Activated T-cell treated with anti-CD3 and anti-CD28 coated beads, Interleukin-2, amount 50 U/mL, for 48 hours (primary cell): Measurements from ENCODE around the gene MICAL3.

Experiments
- DNase-seq, 2 experiments: peaks; one replicate each; pipeline ENCODE4 v3.0.0-alpha.2; 2020

MICAL3 gene

DNA sequence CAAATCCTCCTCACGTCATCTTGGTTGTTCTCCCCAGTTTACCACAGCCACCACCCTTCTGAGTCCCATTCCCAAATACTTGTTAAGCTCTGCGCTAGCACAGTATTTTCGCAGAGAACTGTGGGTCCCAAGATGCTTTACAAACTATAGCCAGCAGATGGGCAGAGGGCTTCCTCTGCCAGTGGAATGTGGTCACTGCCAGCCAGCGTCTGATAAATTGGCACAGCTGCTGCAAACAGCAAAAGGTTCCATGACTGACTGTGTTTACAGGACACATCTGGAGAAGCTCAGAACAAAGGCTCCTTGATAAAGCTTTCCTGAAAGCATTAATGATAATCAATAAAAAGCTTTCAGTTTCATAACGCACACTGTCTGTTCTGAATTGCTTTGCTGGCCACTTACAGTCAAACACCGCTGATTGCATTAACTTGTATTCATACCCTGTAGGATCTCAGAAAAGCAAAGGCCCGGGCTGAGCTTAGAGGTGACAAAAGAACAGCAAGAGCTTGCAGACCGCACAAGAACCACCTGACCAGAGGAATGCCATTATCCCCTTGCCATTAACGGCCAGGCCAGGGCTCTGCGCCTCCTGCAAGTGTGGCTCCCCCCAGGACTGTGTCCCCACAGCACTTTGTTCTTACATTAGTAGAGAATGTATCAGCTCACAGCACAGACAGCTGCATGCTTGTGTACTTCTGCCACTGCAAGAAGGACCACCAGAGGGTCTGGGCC, 120.6 kb downstream of the MICAL3 start:
- DNase-seq, result no peak

DNA sequence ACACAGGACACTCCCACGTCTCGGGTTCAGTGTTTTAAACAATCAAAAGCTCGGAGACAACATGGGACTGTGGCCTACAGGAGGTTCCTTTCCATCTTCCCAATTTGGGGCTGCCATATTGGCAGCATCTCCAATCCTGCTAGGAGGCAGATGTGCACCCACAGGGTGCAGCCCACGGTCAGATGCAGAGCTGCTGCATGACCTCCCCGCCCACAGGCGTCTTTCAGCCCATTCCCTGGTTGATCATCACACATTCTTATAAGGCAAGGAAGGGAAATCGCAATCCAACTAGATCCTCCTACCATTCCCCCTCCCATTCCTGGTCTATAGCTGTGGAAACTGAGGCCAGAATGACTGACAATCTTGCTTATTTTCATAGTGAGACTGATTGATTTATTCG, 121.4 kb downstream of the MICAL3 start:
- DNase-seq, result no peak

DNA sequence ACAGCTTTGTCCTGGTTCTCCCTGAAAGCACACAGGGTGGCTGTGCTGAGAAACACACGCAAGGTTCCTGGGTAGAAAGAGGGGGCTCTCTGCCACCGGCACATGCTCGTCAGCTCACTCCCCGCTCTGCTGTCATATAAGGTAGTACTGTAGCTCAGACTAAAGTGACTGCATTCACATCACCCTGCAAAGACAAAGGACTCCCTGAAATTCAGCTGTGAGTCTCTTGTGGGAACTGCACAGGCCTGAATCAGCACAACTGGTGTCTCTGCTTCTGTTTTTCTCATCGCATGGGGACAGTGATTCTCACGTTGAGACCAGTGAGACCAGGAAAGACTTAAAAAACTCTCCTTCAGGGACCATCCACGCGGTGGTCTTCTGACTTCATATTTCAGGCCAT, 126.0 kb downstream of the MICAL3 start:
- no peak for DNase-seq

DNA sequence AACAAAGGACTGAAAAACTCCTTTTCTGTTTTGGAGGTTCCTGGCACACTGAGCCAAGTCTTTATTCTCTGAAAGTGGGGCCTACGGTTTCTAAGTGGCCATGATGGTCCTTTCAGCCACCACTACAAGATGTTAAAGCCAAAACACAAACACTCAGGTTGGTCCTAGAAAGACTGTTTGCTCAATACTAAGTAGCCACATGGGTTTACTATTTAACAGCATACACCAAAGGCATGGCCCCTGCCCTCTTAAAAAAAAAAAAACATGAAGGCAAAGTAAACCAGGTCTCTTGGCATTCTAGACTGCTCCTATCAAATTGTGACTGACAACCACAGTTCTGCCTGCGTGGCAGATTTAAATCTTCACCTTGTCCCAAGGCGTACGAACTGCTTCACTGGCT, 126.5 kb downstream of the MICAL3 start:
- no peak for DNase-seq

DNA sequence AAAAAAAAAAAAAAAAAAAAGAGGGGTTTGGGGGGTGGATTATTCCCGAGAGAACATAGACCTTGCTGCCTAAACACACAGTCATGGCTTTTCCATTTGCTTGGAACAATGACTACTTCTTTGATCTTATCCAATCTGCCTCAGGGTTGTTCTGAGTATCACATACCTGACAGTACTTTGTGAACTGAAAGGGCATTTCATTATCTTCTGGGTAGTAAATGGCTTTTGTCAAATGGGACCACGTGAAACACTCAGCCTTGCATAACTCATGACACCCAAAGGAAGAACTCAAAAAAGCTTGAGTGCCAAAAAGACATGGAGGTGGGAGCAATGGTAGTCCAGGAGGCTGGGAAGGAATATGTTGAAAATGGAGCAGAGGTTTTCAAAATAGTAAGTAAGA, 126.9 kb downstream of the MICAL3 start:
- no peak for DNase-seq

DNA sequence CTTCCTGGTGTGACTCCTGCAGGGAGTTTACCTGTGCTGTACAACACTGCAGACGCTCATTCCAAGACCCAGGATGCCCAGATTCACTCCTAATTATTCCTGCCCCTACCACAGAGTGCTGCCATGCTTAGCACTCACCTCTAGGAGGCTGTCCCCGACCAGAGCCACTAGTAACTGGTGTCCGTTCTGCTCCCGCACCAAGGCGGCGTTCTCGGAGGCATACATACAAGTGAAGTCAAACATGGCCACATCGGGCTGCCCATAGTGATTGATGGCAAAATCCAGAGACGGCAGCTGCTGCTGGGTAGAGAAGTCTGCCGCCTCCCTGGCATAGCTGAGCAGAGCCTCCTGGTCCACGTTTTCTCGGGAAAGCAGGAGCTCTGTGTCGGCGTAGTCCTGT, 127.8 kb downstream of the MICAL3 start:
- no peak for DNase-seq

DNA sequence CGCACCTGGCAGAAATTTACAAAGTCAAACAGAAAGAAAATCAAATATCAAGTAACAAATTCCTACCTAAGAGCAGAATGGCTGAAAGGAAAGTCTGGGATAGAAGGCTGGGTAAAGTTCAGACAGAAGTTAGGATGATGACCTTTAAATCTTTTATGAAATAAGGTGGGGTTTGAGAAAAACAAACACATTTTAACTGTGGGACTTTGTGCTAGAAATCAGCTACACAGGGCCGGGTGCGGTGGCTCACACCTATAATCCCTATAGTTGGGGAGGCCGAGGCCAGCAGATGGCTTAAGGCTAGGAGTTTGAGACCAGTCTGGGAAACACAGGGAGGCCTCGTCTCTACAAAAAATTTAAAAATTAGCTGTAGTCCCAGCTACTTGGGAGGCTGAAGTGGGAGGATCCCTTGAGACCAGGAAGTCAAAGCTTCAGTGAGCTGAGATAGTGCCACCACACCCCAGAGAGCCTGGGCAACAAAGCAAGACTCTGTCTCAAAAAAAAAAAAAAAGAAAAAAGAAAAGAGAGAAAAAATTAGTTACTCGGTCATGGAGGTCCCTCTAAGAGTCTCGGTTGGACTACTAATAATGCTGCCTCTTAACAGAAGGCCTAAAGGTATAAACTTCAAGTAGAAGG, 130.3 kb downstream of the MICAL3 start:
- no peak for DNase-seq

DNA sequence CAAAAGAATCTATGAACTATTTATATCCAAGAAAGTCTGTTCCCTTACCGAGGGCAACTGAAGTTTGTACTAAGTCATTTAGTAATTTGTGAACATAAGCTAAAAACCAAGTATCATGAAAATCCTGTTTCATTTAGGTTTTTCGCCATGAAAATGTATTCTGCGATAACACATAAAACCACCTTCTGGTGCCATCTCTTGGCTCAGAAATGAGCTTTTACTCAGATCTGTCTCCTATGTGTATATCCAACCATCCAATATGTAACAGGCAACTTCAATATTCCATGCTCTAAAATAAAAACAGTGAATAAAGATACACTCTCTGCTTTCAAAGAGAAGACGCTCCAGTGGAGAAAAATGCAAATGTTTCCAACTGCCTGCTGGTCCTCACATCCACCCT, 132.0 kb downstream of the MICAL3 start:
- DNase-seq, result no peak

DNA sequence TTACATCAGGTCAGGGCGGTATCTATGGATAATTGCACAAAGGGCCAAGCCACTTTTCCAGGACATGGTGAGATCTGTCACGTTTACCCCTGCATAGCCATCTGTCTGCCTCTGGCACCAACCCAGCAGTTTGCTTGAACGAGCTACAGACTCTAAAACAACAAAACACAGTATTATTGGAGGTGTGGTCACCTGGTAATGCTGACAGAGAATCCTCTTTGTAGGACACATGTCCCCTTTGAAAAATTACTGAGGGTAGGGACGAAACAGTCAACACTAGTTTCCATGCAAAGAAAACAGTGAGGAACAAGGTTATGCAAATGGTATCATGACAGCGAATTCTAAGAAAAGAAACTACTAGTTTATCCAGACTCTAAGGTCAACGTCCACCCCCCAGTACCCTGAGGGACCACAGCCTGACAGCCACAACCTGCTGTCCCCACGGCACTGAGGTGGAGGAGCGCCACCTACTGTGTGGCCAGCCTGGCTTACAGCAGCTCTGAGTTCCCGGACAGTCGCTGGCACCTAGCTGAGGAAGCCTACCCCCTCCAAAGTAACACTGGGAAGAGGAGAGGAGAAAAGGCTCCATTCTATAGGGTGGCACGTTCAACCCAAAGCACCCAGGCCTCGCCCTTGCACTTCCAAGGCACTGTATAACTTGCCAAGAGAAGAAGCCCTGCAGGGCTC, 132.7 kb downstream of the MICAL3 start:
- DNase-seq, result no peak

DNA sequence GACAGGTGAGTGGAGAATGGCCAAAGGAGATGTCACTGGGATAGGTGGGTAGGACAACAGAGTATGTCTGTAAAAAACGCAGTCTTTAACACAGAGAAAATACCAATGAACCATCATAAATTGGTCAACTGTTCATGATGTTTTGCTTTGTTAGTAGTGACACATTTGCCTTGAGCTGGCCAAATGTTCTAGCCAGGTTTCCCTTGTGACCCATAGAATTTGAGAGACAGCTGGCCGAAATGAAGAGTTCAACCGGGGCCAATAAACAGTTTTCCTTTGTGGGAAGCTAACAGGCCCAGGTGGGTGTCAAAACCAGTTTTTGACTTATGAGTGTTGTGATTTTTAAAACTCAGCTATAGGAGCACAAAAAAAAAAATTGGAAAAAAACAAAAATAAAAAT, 133.5 kb downstream of the MICAL3 start:
- no peak for DNase-seq

DNA sequence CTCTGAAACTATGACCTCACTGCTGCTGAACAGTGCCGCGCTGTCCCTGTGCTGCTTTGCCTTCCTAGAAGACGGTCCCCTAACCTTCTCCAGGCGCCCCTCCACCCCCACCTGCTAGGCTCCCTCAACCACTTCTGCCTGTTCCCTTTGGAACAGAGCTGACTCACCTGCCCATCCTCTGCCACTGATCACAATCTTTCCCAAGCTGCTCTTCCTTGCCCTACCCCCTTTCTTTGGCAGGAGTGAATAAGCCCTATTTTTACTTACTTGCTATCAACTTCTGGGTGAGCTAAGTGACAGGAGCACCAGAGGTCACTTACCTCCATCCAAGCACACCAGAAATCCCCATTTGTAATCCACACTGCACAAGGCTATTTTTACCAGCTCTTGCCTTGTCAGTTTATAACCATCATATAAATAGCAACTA, 134.1 kb downstream of the MICAL3 start:
- DNase-seq, result no peak

DNA sequence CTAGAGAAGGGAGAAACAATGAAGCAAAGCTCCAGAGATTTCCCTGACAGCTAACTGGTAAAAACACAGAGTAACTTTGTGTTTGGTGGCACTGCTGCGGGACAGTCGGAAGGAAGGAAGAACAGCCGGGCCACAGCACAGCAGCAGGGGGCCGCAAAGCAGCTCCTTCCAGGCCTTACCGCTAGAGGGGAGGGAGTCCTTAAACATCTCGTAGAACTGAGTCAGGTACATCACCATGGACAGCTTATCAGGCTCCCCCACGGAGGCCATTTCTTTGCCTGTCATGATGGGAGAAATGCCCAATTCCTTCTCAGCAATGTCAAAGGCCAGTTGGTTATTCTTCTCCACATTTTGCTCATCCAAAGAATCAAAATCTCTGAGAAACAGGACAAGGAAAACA, 135.5 kb downstream of the MICAL3 start:
- no peak for DNase-seq

DNA sequence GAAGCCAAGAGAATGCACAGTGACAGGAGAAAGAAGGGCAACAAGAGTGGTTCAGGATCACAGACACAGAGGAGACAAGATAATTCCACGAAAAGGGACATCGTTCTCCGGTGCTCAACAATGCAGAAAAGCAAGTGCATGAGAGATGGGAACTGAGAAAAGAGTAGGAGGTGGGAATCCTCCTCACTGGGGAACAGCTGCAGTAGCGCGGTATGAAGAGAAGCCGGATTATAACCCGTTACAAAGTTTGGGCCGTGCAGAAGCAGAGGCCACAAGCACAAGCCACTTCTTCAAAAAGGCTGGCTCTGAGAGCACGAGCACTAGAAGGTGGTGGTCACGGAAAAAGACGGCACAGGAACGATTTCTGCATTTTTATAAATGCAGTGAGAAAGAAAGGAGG, 135.9 kb downstream of the MICAL3 start:
- DNase-seq, result no peak

DNA sequence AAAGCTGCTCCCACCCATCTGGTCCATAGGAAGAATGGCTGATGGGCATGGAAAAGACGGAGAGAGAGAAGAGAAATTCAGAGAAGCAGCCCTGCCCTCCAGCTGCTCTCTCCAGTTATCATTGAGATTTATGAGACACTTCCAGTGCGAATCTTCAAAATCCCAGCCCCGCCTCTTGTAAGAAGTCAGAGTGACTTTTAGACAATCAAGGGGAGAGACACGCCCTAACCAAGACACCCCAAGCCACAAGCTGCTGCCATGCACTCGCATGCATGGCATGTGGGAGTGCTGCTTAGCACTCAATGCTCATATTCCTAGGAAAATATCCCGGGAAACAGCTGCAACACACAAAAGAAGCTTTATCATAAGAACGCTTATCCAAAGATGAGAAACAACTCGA, 139.5 kb downstream of the MICAL3 start:
- DNase-seq, result no peak

DNA sequence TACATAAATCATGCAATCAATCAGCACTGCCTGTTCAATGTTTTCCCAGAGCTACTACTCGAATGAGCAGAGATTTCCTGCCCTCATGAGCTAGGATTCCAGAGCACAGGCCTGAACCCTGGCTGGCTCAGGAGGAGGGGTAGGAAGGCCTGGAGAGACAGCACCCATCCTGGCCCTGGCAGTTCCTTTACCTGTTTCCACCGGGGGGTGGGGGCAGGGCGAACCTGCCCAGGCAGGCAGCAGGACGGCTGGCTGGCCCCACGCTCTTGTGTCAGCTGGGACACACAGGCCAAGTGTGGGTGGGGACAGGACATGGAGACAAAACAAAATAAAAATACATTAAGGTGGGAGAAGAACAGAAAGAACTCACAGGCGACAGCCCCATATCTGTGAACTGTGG, 140.3 kb downstream of the MICAL3 start:
- no peak for DNase-seq

DNA sequence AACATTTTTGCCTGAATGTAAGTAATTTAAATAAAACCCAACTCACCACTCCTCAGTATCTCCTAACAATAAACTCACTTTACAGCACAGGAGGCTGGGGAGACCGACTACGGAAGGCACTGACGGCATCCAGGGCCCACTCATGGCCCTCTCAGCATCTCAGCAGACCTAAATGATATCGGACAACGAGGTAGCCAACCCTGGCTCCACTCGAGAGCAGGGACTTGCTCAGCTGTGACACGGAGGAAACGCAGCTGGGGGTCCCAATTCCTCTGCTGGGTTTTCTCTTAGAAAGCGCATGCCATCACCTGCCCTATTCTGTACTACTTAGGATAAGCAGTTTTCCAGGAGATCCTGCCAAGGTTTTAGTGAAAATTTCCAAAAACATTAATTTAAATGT, 141.0 kb downstream of the MICAL3 start:
- DNase-seq, result no peak

DNA sequence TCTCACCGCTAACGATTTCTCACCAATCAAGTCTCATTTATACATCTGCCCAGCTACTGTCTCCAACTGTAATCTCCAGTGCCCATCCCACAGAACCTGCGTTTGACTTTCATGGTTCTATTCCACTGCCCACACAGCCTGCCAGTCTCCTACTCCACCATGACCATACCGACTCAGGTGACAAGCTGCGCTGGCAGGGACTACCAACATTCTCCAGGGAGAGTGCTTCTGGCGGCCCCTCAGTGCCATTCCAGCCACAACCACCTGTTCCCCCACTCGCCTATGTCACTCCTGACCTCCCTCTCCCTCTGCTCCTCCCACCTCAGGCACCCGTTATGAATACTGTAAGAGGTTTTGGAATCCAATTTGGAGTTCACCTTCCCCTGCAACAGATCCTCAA, 141.6 kb downstream of the MICAL3 start:
- no peak for DNase-seq

DNA sequence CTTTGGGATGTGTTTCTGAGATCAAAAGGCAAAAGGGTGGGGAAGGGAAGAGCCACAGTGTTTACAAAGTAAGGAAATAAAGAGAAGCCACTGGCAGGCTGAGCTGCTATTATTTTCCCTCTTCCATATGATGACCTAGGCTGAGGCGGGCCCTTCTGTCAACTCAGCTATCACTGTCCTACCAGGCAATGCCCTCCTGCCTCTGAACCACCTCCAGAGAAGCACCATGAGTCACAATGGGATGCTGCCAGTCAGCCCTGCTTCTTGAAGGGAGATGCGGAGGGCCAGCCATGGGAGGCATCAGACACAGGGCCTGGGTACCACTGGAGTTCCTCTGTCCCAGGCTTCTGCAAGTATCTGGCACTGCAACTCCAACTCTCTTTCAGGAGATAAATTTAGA, 142.2 kb downstream of the MICAL3 start:
- DNase-seq, result no peak

DNA sequence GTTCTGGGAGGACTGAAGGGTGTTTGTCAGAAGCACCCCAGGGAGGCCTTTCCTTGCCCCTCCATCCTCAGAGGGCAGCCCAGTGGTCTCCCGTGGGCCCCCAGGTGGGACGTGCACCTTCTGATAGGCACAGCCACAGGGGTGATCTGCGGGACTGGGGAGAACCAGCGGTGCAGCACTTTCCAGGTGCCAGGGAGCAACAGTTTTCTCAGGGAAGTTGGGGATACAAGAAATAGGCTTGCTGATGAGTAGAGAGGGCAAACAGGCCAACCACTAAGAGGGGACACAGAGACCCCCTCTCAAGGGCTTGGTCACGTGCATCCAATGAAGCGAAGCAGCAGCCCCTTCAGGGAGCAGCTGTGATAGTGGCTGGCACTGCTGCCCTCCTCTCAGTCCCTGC, 143.0 kb downstream of the MICAL3 start:
- no peak for DNase-seq

DNA sequence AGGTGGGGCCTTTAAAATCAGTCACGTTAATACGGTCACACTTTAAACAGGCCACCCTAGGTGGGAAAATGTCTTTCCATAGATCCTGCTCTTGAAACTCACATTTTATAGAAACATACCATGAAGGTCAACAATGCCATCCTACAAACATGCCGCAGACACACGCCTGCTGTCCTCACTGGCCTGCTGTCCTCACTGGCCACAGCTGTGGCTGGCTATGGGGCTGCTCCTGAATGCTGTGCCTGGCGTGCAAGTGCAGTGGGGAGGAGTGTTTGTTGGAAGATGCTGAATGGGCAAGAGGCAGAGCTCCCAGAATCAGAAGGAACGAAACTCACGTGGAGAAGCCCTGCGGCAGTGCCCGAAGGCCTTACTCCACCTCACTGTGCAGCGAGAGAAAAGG, 143.9 kb downstream of the MICAL3 start:
- no peak for DNase-seq

DNA sequence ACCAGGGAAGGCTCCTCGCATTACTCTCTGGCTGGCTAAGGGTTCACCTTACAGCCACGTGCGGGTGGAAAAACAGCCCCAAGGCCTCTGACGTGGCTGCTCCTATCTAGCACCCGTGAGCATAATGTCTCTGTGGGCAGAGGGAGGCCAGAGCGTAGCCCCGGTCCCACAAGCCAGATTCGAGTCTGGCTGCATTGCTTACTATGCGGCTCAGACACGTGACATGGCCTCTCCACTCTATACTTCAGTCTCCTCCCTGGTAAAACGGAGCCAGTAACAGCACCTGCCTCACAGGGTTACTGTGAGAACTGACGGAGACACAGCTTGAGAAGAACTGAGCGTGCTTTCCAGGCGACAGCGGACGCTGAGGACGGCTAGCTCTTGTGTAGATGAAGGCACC, 144.3 kb downstream of the MICAL3 start:
- DNase-seq, result no peak

DNA sequence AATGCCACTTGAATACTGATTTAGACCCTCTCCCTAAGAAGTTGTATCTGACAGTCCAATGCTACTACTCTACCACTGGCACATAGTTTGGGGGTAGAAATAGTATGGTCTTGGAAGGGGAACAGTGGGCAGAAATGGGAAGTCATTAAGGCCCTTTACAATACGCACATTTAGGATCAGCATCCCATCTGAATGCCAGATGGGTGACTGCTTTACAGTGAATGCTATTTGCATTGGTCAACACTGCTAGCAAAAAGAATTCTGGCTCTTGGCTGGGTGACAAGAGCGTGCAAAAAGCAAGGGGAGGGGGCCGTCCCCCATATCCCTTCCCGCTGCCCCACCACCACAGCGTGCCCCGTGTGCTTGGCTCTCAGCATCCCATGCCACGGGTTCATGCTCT, 145.4 kb downstream of the MICAL3 start:
- no peak for DNase-seq

DNA sequence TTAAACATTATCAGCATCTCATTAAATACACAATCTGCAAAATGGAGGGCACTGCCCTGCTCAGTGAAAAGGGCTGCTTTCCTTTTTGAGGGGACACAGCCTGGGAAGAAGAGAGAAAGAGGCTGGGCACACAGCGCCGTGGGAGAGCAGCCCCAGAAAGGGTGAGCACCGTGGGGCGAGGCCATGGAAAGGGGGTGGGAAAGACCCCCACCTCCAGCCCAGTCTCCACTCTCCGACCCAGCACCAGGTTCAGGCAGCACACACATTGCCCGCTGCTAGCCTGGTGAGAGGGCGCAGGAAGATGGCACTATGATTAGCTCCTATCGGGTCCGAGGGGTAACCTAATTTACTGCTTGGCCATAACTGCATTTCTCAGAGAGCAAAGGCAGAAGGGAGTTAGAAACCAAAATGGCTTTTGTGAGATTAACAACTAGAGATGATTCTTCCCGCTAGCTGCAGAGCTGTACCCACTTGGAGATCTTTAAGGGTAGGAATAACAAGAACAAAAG, 146.1 kb downstream of the MICAL3 start:
- no peak for DNase-seq
